Liver (tissue), 9 donors: ENCODE data around the gene IGFALS. TPM values are rescaled to one million over a fixed set of nuclear protein-coding genes. Genes with fewer than 3 reads are reported as not detected.

ENCODE experiments used
- DNase-seq: peaks from one replicate; pipeline ENCODE4 v3.0.0-alpha.2; 2017; ENCODE audit warnings: low spot score
- H3K27ac ChIP-seq, 2 donors: one replicate each; pipeline ENCODE4 v1.7.0; 2013; ENCODE audit warnings: inconsistent platforms in 2 of 2, low read length in 2 of 2, control low read depth in 1 of 2, low read depth in 1 of 2, mild to moderate bottlenecking in 1 of 2
- H3K27me3 ChIP-seq, 4 donors: one replicate each; pipeline versions ENCODE4 v1.6.1 to v1.7.0; 2013; ENCODE audit warnings: low read length in 3 of 4, inconsistent platforms in 1 of 4, mild to moderate bottlenecking in 1 of 4, moderate library complexity in 1 of 4; ENCODE audit not compliant: control insufficient read depth in 4 of 4, insufficient read depth in 4 of 4
- H3K36me3 ChIP-seq, 4 donors: one replicate each; pipeline versions ENCODE4 v1.6.1 to v1.7.0; 2013; ENCODE audit warnings: low read length in 3 of 4, mild to moderate bottlenecking in 3 of 4, low read depth in 1 of 4, moderate library complexity in 1 of 4; ENCODE audit not compliant: control insufficient read depth in 4 of 4, insufficient read depth in 3 of 4
- H3K4me1 ChIP-seq, 4 donors: one replicate each; pipeline versions ENCODE4 v1.6.1 to v1.7.0; 2013; ENCODE audit warnings: low read length in 3 of 4, mild to moderate bottlenecking in 3 of 4, moderate library complexity in 1 of 4; ENCODE audit not compliant: control insufficient read depth in 4 of 4, insufficient read depth in 4 of 4
- H3K4me3 ChIP-seq, 3 donors: one replicate each; pipeline versions ENCODE4 v1.6.1 to v1.7.0; 2013; ENCODE audit warnings: low read length in 3 of 3, control low read depth in 1 of 3, low read depth in 1 of 3, mild to moderate bottlenecking in 1 of 3
- H3K9ac ChIP-seq, 2 donors: one replicate each; pipeline ENCODE4 v1.7.0; 2013; ENCODE audit warnings: low read length in 2 of 2, mild to moderate bottlenecking in 2 of 2, moderate library complexity in 2 of 2, control low read depth in 1 of 2, low read depth in 1 of 2
- H3K9me3 ChIP-seq, 4 donors: one replicate each; pipeline versions ENCODE4 v1.6.1 to v1.7.0; 2013; ENCODE audit warnings: low read length in 3 of 4; ENCODE audit not compliant: control insufficient read depth in 4 of 4
- ATF3 ChIP-seq: IDR thresholded peaks from 2 replicates; pipeline ENCODE4 v1.6.1; 2016; ENCODE audit warnings: antibody characterized with exemption
- EGR1 ChIP-seq, 2 donors: IDR thresholded peaks; 2 replicates each; pipeline ENCODE4 v1.6.1; 2016 to 2018; ENCODE audit warnings: antibody characterized with exemption in 2 of 2, low read depth in 2 of 2
- FOXA2 ChIP-seq: IDR thresholded peaks from 2 replicates; pipeline ENCODE4 v1.6.1; 2016; ENCODE audit warnings: antibody characterized with exemption
- GABPA ChIP-seq, 2 donors: IDR thresholded peaks in 1 of 2; conservative IDR thresholded peaks in 1 of 2; 2 replicates each; pipeline ENCODE4 v1.6.1; 2016; ENCODE audit warnings: antibody characterized with exemption in 2 of 2, mild to moderate bottlenecking in 1 of 2, moderate library complexity in 1 of 2
- HNF4A ChIP-seq, 2 donors: conservative IDR thresholded peaks; 2 replicates each; pipeline ENCODE4 v1.6.1; 2016; ENCODE audit warnings: antibody characterized with exemption in 2 of 2, mild to moderate bottlenecking in 2 of 2
- MAX ChIP-seq: IDR thresholded peaks from 2 replicates; pipeline ENCODE4 v1.6.1; 2016; ENCODE audit warnings: antibody characterized with exemption
- NR2F2 ChIP-seq: IDR thresholded peaks from 2 replicates; pipeline ENCODE4 v1.6.1; 2016; ENCODE audit warnings: antibody characterized with exemption
- RAD21 ChIP-seq, 2 donors: IDR thresholded peaks; 2 replicates each; pipeline ENCODE4 v1.6.1; 2016; ENCODE audit warnings: antibody characterized with exemption in 2 of 2, mild to moderate bottlenecking in 2 of 2
- RXRA ChIP-seq, 2 donors: IDR thresholded peaks; 2 replicates each; pipeline ENCODE4 v1.6.1; 2017 to 2018; ENCODE audit warnings: antibody characterized with exemption in 2 of 2, mild to moderate bottlenecking in 1 of 2
- SP1 ChIP-seq: IDR thresholded peaks from 2 replicates; pipeline ENCODE4 v1.6.1; 2018; ENCODE audit warnings: antibody characterized with exemption, mild to moderate bottlenecking
- YY1 ChIP-seq: IDR thresholded peaks from 2 replicates; pipeline ENCODE4 v1.6.1; 2016; ENCODE audit warnings: antibody characterized with exemption, mild to moderate bottlenecking
- WGBS: extraction: QIAGEN DNeasy Blood & Tissue Kit; methylation state at CpG from one replicate; pipeline ENCODE4 v1.1.7; 2013; 5-methylcytosine and 5-hydroxymethylcytosine counted together
- polyA plus RNA-seq, 2 donors: library from polyadenylated mRNA; stranded (reverse) in 1 of 2; unstranded in 1 of 2; fragments of 200-250 nt in 1 of 2; fragments of >200 nt in 1 of 2; fragmentation: Nextera tagmentation in 1 of 2; extraction: Ambion mirVana in 1 of 2; gene quantifications; one replicate each; pipeline versions ENCODE4 v1.2.1 to v1.2.3, GENCODE V29; 2013 to 2015
- total RNA-seq, 2 donors: library from RNA; depleted of rRNA; stranded (reverse); fragments of >200 nt; gene quantifications; one replicate each; pipeline ENCODE4 v1.2.3, GENCODE V29; 2014
- TF ChIP-seq, protein P1 (sequence below): IDR thresholded peaks from 2 replicates; pipeline ENCODE4 v1.6.1; 2016; ENCODE audit warnings: antibody characterized with exemption, mild to moderate bottlenecking
- donor health status: healthy.
- donor health status: healthy.
- donor health status: healthy.
- donor health status: healthy.
- donor health status: healthy.

The IGFALS gene
- total and polyA plus RNA-seq, 4 donors: 19.8 to 161 (median 68.4) TPM

- TF ChIP-seq, protein P1, sequence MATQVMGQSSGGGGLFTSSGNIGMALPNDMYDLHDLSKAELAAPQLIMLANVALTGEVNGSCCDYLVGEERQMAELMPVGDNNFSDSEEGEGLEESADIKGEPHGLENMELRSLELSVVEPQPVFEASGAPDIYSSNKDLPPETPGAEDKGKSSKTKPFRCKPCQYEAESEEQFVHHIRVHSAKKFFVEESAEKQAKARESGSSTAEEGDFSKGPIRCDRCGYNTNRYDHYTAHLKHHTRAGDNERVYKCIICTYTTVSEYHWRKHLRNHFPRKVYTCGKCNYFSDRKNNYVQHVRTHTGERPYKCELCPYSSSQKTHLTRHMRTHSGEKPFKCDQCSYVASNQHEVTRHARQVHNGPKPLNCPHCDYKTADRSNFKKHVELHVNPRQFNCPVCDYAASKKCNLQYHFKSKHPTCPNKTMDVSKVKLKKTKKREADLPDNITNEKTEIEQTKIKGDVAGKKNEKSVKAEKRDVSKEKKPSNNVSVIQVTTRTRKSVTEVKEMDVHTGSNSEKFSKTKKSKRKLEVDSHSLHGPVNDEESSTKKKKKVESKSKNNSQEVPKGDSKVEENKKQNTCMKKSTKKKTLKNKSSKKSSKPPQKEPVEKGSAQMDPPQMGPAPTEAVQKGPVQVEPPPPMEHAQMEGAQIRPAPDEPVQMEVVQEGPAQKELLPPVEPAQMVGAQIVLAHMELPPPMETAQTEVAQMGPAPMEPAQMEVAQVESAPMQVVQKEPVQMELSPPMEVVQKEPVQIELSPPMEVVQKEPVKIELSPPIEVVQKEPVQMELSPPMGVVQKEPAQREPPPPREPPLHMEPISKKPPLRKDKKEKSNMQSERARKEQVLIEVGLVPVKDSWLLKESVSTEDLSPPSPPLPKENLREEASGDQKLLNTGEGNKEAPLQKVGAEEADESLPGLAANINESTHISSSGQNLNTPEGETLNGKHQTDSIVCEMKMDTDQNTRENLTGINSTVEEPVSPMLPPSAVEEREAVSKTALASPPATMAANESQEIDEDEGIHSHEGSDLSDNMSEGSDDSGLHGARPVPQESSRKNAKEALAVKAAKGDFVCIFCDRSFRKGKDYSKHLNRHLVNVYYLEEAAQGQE: no peak
- no peak for TF ChIP-seq MAX
- TF ChIP-seq SP1: no peak
Measured at GRCh38 chr16:1821861-1822611, 28.5 kb upstream of the IGFALS start (continued).

DNA sequence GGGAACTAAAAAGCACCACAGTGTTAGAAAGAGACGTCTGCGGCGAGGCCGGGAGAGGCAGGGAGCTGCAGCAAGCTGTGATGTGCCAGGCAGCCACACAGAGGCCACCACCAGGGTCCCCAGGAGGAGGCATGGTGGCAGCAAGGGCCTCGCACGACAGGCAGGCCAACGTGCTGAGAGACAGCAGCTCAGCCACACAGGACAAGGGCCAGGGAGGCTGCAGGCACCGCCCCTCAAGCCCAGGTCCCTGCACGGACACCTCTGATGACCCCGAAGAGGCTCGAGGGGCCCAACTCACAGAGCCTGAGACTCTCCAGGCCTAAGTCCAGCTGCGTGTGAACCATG lies 27.4 kb upstream of the IGFALS start:
- H3K4me3 ChIP-seq: no peak overlapping the region
- DNase-seq: no peak
- H3K27ac ChIP-seq: peak overlapping the region; percentile 39 to 47
- H3K27me3 ChIP-seq: no peaks in the 10 kb centered on the region
- 87% methylated on average over 12 of the region's 12 CpGs for WGBS
- TF ChIP-seq ATF3 (no peak), NR2F2 (no peak), GABPA (IDR thresholded peaks at IDR 0.05 in 1 of 2, conservative IDR thresholded peaks at IDR 0.05 in 1 of 2) (no peak), FOXA2 (no peak), HNF4A (conservative IDR thresholded peaks at IDR 0.05) (no peak)
- peaks cover 11 to 93% (median 84%) of the 10 kb centered on the region in 4 donors for H3K4me1 ChIP-seq
- no peaks in the 10 kb centered on the region for H3K9me3 ChIP-seq
- H3K36me3 ChIP-seq: peaks cover 10 to 29% (median 20%) of the 10 kb centered on the region in 4 donors
- H3K9ac ChIP-seq: no peak overlapping the region

DNA sequence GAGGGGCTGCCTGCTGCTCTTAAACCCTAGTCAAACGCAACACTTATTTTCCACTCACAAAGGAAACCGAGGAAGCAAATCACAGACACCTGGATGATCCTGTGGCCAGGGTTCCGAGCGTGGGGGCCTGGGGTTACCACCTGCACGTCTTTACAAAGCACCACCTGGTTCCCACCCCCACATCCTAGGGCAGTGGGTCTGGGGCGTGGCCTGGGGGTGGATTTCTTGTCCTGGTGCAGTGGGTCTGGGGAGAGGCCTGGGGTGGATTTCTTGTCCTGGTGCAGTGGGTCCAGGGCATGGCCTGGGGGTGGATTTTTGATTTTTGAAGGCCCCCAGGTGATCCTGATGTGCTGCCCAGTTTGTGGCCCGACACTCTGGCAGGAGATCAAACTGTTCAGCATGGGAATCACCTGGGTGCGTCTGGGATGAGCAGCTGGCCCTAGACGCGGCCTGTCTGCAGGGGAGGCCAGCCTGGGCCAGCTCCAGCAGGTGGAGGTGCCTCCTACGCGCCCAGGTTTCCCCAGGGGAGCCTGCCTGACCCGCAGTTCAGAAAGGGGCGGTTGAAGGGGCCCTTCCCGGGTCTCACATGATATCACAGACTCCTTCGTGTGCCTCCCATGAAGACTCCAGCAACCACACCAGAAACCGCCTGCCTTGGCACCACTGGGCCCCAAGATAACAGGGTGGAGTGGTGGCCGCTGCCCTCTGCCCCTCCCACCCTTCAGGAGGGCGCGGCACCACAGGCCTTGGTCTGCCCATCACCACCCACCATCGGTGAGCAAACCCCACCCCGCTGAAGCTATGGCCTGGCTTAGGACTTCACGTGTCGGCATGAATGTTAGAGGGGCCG lies 26.8 kb upstream of the IGFALS start:
- DNase-seq: peak; percentile 79
- TF ChIP-seq GABPA (IDR thresholded peaks at IDR 0.05 in 1 of 2, conservative IDR thresholded peaks at IDR 0.05 in 1 of 2): no peak
- no peak for TF ChIP-seq EGR1 (IDR thresholded peaks at IDR 0.05; ENCODE audit: low read depth in 2 of 2)
- TF ChIP-seq RXRA (IDR thresholded peaks at IDR 0.05): no peak
- TF ChIP-seq RAD21 (IDR thresholded peaks at IDR 0.05): no peak
- no peak for TF ChIP-seq YY1
- TF ChIP-seq, protein P1: no peak
- TF ChIP-seq FOXA2: no peak
- no peak for TF ChIP-seq SP1
- Histone ChIP-seq H3K9me3 (no peaks in the 10 kb centered on the region), H3K4me1 (peaks cover 11 to 91% (median 81%) of the 10 kb centered on the region in 4 donors), H3K27me3 (no peaks in the 10 kb centered on the region), H3K27ac (peak overlapping the region in 1 of 2 donors; percentile 39), H3K9ac (no peak overlapping the region), H3K4me3 (no peak overlapping the region), H3K36me3 (peaks cover 12 to 29% (median 23%) of the 10 kb centered on the region in 4 donors)
- 78% methylated on average over 25 of the region's 25 CpGs for WGBS
